A204.1 (cell line): ENCODE measurements around the gene DUSP10.

ENCODE experiments used
- FAIRE-seq: peaks from 2 replicates; lab custom pipeline; 2012; peaks lifted over from hg19 to GRCh38; lab: Jason Lieb, UNC

Gene DUSP10

GRCh38 chr1:221729771-221730330 is 12.0 kb downstream of the DUSP10 start:
- FAIRE-seq = no peak

DNA sequence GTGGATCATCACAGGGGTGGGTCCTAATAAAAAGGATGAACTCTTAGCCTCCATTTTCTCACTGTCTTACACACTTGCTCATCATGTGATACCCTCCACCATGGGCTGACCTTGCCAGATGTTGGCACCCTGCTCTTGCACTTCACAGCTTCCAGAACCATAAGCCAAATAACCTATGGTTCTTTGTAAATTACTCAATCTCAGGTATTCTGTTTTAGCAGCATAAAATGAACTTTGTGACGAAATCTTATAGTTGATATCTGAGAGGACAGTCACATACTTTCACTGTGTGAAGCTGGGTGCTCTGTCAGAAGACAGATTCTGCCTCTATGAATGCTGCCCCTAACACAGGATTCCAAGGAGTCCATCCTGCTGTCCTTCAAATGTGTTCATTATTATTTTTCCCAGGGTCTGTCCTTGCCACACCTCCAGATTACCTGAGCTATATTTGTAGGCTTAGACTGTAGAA is 13.8 kb downstream of the DUSP10 start:
- no peak for FAIRE-seq

GRCh38 chr1:221727146-221728036 is 14.5 kb downstream of the DUSP10 start:
- FAIRE-seq = no peak

DNA sequence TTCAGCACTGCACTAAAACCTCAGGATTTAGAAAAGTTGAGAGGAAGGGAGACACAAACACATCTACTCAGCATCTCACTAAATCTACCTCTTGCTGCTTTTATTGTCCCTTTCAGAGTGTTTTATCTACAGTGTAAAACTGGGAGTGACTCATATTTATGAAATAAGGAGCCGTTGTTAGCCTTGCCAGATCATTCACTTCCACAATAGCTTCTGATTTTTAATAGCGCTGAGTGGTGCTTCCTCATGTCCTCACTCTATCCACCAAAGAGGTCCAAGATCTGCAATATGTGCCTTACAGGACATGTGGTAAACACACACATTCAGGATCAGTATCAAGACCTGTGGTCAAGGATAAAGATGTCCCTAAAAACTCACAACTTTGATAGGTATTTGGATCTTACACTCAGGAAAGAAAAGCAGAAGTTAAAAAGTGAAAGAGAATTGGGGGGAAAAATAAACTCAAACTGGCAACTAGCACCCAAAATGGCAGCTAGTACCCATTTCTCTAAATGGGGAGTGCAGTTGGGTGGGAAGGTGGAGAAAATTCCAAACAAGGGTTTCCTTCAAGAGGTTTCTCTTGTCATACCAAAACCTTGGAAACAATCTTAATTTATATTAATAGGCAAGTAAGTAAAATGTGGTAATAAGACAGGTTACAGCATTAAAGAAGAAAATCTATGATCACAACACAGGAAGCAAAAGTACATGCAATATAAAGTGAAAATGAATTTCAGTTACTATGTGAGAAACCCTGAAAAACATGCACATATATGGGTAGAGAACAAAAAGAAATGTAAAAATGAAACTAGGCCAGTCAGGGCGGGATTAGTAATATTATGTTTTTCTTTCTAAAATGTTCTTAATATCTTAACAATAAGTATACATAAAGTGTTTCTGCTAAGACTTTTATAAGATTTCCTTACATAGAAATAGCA is 15.9 kb downstream of the DUSP10 start:
- FAIRE-seq = no peak

GRCh38 chr1:221724931-221725605 is 16.8 kb downstream of the DUSP10 start:
- no peak for FAIRE-seq

DNA sequence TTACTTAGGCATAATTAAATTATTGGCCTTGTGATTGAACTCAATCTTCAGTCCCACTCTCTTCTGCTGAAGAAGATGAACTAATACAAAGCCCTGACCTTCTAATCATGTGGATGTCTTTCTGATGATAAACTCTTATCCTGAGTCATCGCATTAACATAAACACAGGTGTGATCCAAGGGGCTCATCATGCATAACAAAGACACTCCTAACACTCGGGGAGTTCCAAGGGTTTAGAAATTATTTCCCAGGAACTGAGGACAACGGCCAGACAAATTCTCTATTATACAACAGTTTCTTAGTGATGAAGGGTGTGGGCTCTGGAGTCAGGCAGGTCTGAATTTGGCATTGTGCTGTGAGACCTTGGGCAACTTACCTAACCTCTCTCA is 18.0 kb downstream of the DUSP10 start:
- no peak for FAIRE-seq

DNA sequence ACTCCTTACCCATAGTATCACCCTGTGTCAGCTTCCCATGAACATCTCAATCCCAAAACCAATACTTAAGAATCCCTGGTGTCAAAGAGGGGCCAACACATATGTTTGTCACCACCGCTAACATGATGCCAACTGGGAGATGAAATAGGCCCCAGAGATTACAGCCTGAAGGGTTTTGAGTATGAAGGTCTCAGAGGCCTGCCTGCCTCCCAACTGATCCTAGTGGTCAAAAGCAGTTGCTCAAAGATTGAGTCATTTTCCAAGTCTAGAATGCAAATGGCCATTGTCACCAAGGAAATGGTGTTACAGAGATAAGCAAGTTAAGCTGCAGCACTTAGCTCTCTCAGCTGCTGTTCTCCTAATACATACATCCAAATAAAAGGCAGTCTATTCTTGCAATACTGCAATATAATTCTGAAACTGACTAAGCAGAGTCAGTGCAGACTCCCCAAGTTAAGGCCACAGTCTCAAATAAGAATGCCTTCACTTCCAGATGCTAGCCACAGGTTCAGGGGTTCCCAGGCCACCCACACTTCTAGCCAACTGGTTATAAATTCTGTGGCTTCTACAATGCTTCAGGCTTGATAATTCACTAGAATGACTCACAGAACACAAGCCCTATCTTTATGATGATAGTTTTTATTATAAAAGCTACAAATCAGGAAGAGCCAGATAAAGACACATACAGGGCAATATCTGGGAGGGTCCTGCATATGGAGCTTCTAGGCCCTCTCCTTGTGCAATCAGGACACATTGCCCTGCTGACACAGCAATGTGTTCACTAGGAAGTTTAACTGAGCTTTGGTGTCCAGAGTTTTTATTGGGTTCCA is 18.7 kb downstream of the DUSP10 start:
- no peak for FAIRE-seq

- FAIRE-seq = no peak
Measured at GRCh38 chr1:221722254-221723017, 19.5 kb downstream of the DUSP10 start.

GRCh38 chr1:221720545-221720944 is 21.3 kb downstream of the DUSP10 start:
- no peak for FAIRE-seq

DNA sequence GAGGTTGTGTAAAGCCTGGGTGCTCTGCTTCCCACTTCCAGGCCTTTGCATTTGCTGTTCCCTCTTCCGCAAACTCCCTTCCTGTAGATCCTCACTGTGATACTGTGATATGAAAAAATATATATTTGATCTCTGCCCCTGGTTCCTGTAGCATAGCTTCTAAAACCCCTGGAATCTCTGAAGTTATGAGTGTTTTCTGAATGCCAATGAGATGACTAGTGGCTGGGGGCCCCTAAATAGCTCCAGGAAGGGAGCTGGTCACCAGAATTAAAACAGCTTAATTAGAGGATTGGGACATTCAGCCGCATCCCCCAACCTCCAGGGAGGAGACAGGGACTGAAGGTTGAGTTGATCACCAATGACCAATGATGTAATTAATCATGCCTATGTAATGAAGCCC is 21.9 kb downstream of the DUSP10 start:
- no peak for FAIRE-seq

DNA sequence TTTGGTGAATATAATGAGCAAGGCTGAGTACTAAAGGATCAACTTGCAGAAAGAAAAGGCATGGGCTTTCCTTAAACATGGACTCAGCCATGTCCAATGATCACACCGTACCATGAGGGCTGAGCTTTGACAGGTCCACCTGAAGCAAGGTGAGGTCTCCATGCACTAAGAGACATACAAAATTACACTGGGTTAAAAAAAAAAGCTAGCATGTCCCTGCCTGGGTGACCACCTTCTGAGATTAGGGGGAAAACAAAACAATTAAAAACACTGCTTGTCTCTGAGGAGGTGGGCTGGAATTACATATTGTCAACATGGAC is 22.7 kb downstream of the DUSP10 start:
- FAIRE-seq = no peak

GRCh38 chr1:221718381-221719277 is 23.3 kb downstream of the DUSP10 start:
- no peak for FAIRE-seq

DNA sequence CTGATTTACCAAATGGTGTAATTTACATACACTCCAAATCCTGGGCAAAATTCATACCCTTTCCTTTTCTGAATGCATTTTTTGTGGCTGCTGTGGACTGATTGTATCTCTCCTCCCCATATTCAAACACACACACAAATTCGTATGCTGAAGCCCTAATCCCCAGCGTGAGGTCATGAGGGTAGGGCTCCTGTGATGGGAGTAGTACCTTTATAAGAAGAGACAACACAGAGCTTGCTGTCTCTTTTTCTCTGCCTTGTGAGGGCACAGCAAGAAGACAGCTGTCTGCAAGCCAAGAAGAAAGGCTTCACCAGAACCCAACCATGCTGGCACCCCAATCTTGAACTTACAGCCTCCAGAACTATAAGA is 24.4 kb downstream of the DUSP10 start:
- FAIRE-seq = no peak

DNA sequence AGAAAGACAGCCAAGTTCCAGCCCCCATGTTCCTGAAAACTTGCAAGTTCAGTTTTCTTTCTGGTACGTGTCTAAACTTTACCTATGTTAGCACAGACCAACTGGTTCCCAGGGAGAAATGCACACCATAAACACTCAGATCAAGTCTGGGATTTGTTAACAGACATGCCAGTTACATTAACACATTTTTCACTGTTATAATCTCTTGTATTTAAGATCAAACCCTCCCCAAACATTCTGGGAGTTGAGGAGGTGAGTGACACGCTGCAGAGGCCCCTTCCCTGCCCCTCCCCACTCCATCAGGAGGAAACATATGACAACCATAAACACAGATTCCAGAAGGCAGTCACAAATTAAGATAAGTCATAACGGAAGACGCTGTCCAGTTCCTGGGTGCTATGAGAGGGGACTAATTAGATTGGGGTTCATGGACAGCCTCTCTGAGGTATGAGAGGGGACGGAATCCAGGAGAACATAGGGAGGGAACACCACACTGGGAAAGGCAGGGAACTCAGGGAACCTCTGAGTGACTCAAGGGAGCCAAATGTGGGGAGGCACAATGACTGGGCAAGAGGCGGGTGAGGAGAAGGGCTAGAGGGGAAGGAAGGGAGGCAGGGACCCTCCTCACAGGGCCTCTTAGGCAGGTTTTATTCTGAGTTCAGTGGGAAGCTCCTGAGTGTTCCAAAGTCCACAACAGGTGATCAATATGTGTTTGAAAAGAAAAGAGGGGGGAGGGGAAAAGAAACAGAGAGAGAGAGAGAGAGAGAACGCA is 25.0 kb downstream of the DUSP10 start:
- FAIRE-seq = no peak

- no peak for FAIRE-seq
Measured at GRCh38 chr1:221715321-221716169, 26.3 kb downstream of the DUSP10 start.

DNA sequence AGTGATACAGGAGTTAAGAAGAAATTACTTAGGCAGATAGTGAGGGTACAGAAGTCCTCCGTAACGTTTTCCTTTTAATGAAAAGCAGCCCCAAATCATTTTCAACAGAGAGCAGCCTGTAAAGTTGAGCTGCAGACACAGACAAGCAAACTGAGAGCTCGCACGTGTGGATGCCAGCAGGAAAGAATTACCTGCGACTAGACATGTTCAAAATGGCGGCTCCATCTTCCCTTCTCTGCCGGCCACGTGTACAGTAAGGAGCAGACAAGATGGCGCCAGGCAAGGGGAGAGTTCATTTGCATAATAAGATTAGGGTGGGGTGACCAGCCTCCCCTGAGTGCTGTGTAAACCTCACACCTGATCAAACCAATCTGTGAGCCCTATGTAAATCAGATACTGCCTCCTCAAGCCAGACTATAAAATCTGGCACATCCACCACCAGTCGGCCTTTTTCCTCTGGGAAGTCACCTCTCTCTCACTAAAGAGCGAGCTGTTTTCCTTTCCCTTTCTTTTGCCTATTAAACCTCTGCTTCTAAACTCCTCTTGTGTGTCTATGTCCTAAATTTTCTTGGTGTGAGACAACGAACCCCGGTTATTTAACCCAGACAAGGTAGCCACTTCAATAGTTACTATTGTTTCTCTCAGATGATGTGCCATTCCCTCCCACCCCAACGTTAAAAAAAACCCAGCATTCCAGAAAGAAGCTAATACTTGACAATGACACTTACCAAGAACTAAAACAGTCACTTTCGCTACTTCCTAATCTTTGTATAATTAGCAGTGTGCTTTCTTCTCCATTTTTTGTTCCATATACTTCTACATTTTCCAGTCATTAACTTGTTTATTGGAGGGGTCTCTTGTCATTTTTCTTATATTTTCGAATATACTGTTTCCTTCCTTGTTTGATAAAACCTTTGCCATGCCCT is 27.4 kb downstream of the DUSP10 start:
- FAIRE-seq = no peak
